LNCAP (cell line): Measurements from ENCODE around the gene DNAH7.

Experiments
- TF ChIP-seq, protein P1 (sequence below): fragments of 450-650 bp; IDR thresholded peaks from 2 replicates; pipeline ENCODE4 v1.5.1; 2017; ENCODE audit warnings: mild to moderate bottlenecking

DNAH7 gene

DNA sequence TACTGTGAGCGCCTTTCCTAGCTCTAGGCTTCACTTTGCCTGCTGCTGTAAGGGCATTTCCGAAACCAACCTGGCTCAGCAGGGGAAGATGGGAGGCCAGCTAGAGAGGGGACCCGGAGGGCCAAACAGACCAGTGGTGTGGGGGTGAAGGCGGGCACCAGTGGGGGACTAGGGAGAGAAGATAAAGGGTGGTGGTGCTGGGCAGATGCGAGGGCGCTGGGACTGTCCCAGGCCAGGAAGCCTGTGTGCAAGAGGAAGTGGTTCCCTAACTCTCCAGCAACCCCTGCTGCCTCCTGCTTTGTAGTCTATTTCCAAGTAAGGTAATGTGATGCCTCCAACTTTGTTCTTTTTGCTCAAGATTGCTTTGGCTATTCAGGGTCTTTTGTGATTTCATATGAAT lies 73.1 kb downstream of the DNAH7 start:
- TF ChIP-seq, protein P1, sequence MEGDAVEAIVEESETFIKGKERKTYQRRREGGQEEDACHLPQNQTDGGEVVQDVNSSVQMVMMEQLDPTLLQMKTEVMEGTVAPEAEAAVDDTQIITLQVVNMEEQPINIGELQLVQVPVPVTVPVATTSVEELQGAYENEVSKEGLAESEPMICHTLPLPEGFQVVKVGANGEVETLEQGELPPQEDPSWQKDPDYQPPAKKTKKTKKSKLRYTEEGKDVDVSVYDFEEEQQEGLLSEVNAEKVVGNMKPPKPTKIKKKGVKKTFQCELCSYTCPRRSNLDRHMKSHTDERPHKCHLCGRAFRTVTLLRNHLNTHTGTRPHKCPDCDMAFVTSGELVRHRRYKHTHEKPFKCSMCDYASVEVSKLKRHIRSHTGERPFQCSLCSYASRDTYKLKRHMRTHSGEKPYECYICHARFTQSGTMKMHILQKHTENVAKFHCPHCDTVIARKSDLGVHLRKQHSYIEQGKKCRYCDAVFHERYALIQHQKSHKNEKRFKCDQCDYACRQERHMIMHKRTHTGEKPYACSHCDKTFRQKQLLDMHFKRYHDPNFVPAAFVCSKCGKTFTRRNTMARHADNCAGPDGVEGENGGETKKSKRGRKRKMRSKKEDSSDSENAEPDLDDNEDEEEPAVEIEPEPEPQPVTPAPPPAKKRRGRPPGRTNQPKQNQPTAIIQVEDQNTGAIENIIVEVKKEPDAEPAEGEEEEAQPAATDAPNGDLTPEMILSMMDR: no peak

DNA sequence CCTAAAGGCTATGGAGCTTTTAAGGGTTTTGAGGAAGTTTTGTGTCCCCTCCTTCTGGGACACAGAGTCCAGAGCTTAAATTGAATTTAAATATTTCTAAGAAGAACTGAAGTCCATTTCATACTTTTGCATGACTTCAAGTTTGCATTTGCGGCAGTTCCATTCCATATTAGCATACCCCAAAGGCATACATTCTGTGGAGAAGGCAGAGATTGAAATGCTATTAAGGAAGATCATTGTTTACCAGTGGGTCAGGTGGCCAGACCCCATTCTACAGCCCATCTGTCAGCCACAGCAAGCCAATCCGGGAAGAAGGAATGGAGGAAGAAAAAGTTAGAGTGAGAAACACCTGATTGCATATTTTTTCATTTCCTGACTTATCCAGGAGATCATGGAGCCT lies 75.0 kb downstream of the DNAH7 start:
- TF ChIP-seq, protein P1: no peak

DNA sequence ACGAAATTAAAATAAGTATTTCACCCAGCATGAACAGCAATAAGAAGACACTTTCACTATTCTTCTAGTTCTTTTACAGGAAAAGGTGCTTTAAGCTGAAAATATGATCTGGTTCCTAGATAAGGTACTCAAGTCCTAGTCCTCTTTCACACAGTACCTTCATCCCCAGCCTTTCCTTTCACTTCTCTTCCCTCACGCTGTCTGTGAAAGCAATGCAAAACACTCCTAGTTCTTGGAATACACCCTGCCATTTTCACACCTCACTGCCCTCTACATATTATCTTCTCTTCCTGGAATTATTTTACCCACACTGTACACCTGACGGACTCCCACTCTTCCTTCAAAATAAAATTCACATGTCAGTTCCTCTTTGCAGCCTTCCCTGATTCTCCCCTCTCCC lies 82.9 kb downstream of the DNAH7 start:
- TF ChIP-seq, protein P1: no peak

DNA sequence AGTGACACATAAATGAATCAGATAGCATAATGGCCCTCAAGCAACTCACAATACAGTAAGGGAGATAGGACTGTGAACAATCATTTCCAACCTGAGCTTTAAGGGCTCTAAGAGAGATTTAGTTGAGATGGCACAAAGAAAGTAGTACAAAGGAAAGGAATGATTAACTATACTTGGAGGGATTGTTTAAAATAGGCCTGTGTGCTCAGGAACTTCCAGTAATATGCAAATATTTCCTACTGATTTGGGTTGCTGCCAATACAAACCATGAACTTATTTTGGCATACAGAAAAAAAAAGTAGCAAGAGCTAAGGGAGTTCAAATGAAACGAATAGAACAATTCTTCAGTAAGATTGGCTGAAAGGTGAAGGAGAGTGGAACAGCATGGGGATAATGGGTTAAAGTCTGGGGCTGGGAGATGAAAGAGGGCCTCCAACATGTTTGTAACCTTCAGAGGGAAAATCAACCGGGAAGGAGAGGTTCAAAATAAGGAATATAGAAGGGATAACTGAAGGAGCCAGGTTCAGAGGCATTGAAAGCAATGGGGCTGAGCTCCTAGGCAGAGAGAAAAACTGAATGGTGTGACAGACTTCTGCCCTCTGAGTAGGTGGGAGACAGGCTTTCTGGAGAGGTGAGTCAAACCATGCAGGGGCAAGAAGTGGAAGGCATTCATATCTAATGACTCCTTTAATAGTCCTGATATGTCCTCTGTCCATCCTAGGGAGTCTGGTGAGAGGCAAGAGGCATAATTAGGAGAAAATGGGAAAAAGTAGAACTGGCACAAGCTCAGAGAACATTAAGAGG lies 83.5 kb downstream of the DNAH7 start:
- TF ChIP-seq, protein P1: no peak

DNA sequence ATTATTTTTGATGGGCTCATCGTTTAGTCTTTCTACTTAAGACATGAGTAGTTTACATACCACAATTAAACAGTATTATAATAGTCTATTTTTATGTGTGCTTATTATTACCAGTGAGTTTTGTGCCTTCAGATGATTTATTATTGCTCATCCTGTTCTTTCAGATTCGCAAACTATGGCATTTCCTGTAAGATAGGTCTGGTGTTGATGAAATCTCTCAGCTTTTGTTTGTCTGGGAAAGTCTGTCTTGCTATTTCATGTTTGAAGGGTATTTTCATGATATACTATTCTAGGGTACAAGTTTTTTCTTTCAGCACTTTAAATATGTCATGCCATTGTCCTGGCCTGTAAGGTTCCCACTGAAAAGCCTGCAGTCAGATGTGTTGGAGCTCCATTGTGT lies 101.3 kb downstream of the DNAH7 start:
- TF ChIP-seq, protein P1: no peak

DNA sequence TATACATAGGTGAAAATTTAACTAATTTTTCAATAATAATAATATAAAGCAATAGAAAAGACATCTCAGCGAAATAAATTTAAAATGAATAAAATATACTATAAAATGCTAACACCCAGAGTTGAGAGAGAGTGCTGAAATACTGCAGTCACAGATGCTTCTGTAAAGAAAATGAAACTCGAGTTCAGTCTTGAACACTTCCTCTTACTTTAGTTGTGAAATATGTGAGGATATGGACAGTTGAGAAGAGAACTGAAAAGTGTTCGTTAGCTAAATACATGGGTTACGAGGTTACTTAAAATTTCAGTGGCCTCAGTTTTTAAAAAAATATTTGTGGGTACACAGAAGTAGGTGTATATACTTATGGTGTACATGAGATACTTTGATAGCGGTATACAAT lies 106.8 kb downstream of the DNAH7 start:
- TF ChIP-seq, protein P1: no peak

DNA sequence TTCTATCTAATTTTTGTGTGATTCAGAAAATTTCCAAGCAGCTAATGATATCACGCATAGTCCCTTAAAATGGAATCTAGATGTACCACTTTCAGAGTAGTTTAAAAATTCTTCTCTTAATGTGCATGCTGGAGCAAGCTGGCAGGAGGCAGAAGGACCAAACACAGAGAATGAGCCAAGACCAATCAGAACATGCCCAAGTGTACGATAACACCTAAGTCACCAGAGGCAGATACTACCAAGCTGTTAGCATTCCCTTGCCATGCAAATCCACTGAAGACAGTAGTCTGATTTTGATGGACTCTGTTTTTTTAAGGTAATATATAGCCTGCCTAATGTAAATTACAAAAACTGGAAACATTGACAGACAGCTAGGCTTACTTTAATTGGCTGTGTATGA lies 109.3 kb downstream of the DNAH7 start:
- TF ChIP-seq, protein P1: no peak

DNA sequence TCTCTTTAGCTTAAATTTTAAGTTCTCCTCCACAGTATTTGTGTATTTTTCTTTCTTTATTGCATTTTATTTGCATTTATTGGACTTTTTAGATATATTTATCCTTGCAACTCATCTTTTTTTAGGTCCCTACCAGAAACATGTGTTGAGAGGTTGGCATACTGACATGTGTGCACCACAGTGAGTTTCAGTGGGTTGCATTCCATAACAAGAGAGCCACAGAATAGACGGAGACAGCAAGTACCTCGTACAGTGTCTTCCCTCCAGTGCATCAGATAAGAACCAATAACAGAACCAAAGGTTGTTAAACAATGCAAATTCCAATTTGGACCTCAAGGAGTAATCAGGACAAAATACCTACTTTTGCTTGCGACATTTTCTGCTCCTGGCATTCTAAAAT lies 111.9 kb downstream of the DNAH7 start:
- TF ChIP-seq, protein P1: no peak
